ENCODE results near the gene RFESD. TPM values are rescaled to one million over a fixed set of nuclear protein-coding genes. Genes with fewer than 3 reads are reported as not detected.
A peak's percentile ranks its signal among the peaks of the same experiment; 100 is the strongest.
"Not testable (repeated sequence)": the region's sequence is repeated elsewhere in the genome, so short reads cannot be mapped to it uniquely, and the experiment has no call there.

Gene RFESD
- total RNA-seq, 1 experiment from 2014 or later, result 2.3 TPM

- DNase-seq (ENCODE audit: low read depth), result peak; percentile 16
These were observed 17.7 kb downstream of the RFESD start for GRCh38 chr5:95664204-95664786.

- DNase-seq (ENCODE audit: low read depth), result no peak
These were observed 20.6 kb downstream of the RFESD start for GRCh38 chr5:95667061-95667618.

GRCh38 chr5:95667678-95668077 lies 21.1 kb downstream of the RFESD start:
- no peak for DNase-seq (ENCODE audit: low read depth)

GRCh38 chr5:95668216-95668615 lies 21.6 kb downstream of the RFESD start:
- DNase-seq (ENCODE audit: low read depth), result no peak

- DNase-seq (ENCODE audit: low read depth), result peak; percentile 16
These were observed 22.2 kb downstream of the RFESD start for GRCh38 chr5:95668728-95669127.

- peak; percentile 93 for DNase-seq (ENCODE audit: low read depth)
These were observed 23.0 kb downstream of the RFESD start for GRCh38 chr5:95669540-95669939.

DNA sequence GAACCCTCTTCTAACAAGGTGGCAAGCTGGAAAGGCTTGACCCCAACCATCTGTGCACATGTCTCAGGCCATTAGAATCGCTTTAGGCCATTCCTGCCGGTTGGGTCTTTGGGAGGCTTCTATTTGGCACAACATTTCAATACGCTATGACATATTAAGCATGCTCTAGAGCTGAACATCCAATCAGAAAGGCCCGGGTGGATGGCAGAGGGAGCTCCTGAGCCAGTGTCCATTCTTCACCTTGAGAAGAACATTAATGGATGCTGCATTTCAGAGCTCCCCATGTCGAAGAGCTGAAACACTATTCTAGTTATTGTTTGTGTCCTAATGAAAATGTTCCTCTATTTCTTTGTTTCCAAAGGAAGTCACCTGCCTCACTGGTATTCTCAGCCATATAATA lies 23.4 kb downstream of the RFESD start:
- DNase-seq (ENCODE audit: low read depth), result no peak

DNA sequence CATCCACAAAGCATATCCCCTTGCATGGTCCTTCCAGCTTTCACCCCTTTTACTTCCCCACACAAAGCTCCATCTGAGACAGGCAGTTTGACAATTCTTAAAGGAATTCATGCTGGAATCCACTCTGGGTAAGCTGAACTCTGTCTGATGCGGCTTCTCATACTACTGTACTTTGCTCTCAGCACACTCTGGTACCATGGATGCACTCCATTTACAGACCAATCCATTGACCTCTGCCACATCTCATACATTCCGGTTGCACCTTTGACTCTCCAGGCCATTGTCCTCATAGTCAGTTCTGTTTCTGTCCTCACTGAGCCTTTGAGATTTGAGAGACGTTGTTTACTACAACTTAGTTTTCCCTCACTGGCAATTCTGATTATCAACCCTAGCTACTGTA lies 24.0 kb downstream of the RFESD start:
- DNase-seq (ENCODE audit: low read depth), result no peak

DNA sequence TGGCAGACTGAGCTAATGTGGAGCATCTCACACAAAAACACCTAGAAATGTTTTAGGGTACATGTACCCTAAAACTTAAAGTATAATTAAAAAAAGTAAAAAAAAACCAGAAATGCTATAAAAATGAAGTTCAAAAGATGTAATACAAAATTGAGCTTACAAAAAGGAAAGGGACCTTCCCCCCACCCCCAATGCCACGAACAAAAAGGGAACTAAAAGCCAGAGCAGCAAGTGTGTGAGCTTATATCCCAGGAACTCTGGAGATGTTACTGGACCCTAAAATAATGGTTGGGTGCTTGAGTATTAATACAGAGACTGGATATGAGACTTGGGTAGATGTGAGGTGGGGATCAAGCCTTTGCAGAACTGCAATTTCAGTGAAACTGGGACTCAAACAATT lies 25.2 kb downstream of the RFESD start:
- DNase-seq (ENCODE audit: low read depth), result no peak

GRCh38 chr5:95672641-95673040 lies 26.1 kb downstream of the RFESD start:
- no peak for DNase-seq (ENCODE audit: low read depth)

DNA sequence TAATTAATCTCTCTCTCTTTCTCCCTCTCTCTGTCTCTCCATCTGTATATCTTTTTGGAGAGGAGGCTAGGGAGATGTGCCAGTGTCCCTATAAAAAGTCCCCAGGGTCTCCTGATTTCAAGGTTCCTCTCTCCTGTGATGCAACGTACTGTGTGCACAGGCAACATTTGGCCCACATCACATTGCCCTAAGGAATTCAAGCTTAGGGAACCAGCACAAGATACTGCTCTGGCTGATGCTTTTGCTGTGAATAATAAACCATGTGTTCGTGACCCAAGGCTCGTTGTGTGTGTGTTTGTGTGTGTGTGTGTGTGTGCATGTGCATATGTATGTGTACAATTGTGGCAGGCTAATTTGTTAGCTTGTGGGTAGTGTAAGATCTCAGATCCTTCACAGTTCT lies 26.5 kb downstream of the RFESD start:
- DNase-seq (ENCODE audit: low read depth), result no peak

DNA sequence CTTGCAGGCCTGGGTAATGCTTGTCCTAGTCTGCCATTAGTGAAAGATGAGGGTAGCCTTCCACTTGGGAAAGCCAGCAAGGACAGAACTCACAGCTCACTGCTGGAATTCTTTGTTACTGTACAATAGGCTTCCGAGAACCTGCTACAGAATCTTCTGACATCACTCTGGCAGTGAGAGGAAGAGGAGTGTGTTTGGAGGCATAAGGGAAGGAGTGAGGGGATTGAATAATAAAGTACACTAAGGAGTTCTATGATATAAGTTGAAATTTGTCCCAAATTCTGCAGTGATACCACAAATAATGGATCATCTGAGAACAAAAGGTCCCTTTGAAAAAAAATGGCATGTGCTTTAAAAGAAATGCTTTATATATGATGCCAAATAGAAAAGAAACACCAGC lies 36.3 kb downstream of the RFESD start, which contains the start of gene SPATA9:
SPATA9 (minus strand) TSS at position 101 of the 400 bp plus-strand sequence. CDS start 137 bp downstream, outside the sequence.
- no peak for DNase-seq (ENCODE audit: low read depth)

DNA sequence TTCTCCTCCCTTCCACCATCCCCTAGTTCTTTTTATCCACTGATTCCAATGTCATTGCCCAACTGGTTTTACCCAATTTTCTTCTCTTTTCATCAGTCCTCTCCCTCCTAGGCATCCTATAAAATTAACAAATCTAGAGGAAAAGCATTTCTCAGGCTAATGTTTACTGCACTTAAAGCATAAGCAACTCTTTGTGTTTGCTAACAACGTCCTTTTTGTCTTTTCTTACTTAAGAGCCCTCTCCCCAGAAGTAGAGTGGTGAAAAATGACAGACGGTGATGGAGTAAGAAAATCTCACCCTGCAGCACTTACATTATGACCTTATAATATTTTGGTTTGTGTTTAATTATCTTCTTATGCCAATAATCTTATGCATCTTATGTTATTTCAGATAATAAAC lies 37.8 kb downstream of the RFESD start:
- DNase-seq (ENCODE audit: low read depth), result no peak

DNA sequence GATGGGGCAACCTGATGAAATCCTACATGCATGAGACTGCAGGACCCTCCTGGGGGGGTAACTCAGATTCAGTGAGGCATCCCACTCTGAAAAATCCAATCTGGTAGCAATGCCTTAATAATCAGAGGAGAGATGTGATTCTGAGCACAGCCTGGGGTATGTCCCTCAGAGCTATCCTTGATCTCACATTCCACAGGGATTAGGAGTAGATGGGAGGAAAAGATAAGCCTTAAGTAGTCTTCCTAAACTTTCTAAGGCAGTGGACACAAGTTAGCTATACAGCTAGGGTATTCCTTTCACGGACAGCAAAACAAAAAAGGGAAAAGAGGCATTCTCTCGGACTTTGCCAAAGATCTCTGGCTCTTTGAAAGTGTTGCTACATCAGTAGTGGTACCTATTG lies 40.1 kb downstream of the RFESD start:
- DNase-seq (ENCODE audit: low read depth), result no peak

- no peak for DNase-seq (ENCODE audit: low read depth)
These were observed 43.1 kb downstream of the RFESD start for GRCh38 chr5:95689680-95690079.

DNA sequence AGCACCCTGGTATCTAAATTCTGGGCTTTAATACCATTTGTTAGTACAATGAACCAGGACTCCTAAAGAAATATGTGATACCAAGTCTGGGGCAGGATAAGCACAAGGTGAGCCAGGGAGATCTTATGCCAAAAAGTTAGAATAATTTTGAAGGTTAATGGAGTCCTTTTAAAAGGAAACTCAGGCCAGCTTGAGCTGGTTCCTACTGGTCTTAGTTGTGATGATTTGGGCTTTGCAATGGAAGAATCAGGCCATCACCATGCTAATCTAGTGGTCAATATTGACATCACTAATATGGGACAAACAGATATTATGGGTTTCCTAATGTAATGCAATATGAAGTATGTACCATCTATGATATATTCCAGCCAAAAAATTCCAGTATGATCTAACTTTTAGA lies 43.8 kb downstream of the RFESD start:
- no peak for DNase-seq (ENCODE audit: low read depth)

DNA sequence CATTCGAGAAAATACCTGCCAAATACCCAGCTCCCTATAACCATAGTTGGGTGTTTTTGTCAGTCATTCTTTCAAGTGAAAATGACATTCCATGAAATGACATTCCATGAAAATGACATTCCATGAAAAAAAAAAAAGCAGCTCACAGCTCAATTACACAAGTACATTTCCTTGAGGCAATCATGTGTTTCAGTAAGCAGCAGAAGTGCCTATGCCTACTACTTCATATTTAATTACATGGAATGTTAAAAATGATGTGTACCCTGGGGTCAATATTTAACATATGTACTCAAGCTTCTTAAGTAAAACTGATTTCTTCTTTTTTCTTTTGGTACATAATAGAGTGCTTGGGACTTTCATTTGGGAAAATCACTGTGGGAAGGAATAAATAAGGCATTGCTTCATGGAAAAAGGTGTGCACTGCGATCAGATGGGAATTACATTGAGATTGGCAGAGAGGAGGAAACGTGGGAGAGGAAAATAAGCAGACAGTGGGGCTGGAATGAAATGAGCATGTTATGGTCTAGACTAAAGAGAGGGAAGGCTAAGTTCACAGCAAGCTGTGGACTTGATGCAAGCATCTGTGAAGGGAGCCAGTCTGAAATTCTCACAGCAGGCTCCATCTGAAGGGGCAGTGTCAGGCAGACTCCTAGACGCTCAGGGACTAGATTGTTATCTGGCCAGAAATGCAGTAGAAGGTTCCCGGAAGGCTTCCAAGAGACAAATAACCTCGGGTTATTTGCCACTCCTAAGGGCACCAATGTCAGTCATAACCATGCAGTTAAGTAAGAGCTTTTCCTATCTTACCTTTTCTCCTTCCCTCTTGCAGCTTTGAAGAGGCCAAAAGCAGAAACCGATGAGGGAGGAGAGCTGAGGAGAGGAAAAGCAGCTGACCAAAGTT lies 51.5 kb downstream of the RFESD start:
- DNase-seq (ENCODE audit: low read depth), result no peak

GRCh38 chr5:95699337-95699736 lies 52.8 kb downstream of the RFESD start:
- DNase-seq (ENCODE audit: low read depth), result no peak

DNA sequence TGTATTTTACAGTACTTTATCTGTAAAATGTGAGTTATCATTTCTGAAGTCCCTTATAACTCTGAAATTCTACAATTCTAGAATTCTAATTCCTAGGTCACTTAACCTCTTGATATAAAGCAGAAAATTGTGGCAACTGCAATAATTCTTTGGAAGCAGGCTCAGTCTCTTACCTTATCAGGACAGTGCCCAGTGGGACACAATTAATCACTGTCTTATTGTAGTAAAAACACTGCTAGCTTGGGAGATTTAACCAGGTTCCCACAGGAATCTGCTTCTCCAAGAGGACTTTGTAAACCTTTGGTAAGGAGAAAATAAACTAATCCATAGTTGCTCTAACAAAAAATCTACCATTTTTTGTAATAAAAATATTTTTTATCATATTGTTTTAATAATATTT lies 54.5 kb downstream of the RFESD start:
- no peak for DNase-seq (ENCODE audit: low read depth)

DNA sequence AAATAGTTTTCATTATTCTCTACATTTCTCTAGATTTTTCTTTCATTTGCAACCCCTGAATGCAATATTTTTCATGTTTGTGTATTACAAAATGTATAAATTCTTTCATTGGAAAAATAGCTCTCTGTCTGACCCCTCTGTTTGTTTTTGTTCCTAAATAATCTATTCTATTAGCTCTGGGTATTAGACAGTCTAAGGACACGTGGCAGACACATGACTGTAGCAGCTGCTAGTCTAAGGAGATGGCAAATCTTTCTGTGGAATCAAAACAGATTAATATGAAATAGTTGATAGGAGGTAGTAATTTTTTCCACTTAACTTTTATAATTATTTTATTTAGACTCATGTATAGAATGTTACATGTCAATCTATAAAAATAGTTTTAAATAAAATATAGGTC lies 57.6 kb downstream of the RFESD start:
- no peak for DNase-seq (ENCODE audit: low read depth)

- not testable (repeated sequence) for DNase-seq (ENCODE audit: low read depth)
These were observed 59.6 kb downstream of the RFESD start for GRCh38 chr5:95706196-95706595.

DNA sequence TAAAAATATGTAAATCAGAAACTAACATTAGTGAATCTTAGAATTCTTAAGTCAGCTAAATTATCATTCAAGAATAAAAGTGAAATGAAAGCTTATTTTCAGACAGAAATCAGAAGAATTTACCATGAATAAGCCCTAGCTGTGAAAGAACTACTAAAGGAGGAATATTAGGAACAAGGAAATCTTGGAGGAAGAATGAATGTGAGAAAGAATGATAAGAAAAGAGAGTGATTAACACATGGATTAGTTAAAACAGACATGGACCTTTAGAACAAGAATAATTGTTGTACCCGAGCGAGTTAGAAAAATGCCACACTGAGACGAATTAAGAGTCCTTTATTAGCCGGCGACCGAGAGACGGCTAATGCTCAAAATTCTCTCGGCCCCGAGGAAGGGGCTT lies 60.5 kb downstream of the RFESD start:
- no peak for DNase-seq (ENCODE audit: low read depth)
